NAMALWA (cell line): ENCODE data around the gene RSPH9.

Source experiments
- DNase-seq: peaks from one replicate; pipeline ENCODE4 v3.0.0-alpha.2; 2015; ENCODE audit warnings: low spot score

Gene RSPH9

DNA sequence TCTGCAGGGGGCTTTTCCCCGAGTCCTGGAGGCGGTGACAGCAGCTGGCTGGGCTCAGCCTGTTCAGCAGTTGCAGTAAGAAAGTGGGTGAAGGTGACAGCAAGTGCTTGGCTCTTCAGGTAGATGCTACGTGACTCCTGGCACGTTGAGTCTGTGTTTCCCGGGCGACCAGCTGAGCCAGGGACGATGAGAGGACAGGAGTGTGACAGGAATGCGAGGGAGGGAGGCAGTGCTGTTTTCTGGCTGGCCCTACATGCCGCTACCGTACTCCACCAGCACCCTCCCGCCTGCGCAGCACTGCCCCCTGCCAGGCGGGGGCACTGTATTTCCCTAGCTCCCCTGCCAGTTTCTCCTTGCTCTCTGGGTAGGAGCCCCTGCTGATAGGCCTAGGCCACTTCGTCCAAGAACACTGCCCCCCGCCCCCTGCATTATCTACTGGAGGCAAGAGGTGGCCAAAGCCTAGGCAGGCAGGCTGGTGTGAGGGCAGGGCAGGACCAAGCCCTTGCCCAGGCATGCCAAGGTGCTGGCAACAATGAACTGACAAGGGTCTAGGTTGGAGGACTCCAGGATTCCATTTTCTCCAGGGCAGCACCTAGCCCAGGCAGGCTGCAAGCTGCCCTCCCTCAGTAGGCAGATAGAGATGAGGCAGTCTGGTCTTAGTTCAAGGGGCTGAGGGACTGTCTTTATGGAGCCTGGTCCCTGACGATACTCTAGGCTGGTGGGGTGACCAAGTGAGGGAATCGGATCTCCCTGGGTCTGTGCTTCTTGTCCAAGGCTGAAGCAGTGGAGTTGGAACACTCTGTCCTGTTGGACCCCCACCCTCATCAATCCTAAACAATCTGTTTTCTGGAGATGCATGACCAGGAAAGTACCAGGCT, 23.6 kb downstream of the RSPH9 start:
- peak; percentile 77 for DNase-seq

DNA sequence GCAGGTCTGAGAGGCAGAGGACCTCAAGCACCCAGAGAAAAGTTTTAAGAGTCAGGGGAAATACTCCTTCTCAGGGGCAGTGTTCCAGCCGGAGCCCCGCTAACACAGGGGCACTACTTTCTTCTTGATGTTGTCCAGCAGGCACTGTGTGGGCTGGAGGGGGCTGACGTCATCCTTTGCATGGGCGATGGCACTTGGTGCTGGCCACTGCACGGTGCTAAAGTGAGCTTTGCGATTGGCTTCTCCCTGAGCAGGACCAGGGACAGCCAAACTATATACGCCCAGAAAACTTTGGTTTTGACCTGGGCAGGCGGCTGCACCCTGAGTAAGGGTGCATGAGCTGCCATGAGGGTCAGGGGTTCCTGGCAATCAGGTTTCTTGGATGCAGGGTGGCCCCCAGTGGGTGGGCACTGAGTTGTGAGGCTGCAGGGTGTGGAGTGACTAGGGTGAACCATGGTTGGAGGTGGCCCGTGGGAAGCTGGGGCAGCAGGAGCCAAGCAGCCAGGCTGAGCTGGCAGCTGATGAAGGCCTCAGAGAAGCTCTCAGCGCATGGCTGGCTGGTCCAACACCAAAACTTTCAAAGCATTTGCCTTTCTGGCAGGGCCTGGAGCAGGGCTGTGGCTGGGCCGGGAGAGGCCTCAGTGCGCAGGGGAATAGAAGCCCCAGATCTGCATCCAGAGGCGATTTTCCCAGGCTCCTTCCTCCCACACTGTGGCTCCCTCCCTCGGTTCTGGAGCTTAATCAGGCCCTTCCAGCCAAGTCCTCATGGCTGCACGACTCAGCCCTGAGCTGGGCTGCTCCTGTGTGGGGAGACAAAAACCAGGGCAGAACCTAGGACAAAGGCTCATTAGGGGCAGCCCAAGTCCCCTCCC, 24.4 kb downstream of the RSPH9 start:
- DNase-seq = no peak

- DNase-seq = no peak
These were observed 25.2 kb downstream of the RSPH9 start for GRCh38 chr6:43669922-43670622.

DNA sequence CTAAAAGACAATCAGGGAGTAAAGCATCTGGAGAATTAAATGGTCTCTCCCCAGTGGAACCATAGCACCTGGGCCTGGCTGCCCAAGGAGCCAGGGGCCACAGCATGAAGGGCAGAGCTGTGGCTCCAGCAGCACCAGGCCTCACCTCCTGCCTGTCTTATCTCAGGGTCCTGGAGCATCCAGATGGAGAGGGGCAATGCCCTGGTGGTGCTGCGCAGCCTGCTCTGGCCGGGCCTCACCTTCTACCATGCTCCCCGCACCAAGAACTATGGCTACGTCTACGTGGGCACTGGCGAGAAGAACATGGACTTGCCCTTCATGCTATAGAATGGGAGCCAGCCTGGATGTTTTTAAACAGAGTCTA, 25.8 kb downstream of the RSPH9 start:
- DNase-seq = no peak

DNA sequence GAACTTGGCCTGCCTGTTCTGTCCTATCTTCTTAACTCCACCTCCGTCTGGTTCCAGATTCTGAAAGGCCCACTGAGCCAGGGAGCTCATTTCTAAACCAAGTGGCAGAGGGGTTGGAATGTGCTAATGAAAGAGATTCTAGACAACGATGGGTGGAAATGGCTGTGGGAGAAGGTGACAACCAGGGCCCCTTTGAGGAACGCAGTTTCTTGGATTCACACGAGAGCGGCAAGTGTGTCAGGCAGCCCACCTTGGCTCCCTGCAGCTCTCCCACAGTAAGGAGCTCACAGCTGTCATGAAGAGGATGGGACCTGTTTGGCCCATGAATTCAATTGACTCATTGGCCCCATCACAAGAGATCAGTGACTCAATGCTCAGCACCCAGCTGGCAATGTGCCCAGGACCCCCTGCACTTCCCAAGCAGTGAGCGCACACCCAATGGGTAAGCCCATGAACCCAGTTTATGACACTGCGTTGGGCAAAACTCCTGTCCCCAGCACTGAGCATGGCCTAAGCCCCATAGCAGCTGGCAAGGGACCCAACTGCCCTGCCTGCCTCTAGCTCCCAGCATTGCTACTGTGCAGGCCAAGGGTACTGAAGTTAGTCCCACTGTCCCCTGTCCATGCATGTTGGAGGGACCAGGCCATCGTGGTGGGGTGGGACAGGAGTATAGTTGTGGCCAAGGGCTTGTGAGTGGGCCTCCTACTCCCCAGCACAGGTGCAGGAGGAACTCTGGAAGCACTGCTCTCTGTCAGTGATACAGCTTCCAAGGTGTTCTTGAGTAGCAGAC, 26.4 kb downstream of the RSPH9 start:
- no peak for DNase-seq

GRCh38 chr6:43671801-43672690, 27.2 kb downstream of the RSPH9 start:
- DNase-seq = no peak

DNA sequence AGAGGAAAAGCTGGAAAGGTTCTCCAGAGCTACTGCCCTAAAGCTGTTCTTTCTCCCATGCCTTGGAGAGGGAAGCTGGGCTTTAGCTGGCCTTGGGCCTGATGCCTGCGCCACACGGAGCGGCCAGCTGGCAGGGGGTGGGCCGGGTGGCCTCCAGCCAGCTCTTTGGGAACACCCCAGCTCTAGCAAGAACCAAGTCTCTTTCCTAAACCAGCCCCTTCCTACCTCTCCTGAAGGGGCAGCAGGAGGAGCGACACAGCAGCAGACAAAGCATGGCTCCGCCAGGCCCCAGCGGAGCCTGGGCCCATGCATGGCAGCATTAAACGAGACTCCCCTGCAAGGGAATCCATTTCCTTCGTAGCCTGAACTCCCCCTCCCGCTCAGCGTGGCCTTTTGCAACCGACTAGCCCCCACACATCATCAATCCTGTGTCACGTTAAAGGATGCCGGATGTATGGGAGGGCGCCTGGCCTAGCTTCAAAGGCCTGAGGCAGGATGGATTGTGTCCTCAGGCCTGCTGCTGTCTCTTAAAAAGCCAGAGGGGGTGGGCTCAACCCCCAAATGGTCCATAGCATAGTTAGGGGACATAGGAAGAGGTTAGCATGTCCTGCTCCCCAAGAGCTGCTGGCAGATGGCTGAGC, 28.7 kb downstream of the RSPH9 start:
- no peak for DNase-seq

- no peak for DNase-seq
These were observed 29.5 kb downstream of the RSPH9 start for GRCh38 chr6:43674291-43674690.

DNA sequence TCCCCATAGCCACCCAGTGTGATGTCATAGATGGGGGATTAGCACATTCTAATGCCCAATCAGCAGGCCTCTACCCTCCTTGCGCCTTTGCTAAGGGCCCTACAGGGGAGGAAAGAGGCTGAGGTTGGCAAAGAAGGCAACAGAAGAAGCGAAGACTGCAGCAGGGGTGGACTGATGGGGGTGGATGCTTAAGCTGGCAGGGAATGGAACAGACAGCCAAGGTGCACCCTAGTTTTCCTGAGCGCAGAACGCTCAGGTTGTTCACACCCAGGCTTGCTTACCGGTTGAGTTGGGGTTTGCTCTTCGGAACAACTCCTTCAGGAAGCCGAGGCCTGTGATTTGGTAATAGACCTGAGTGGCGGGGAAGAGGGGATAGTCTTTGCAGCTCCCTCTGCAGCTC, 30.1 kb downstream of the RSPH9 start:
- DNase-seq = no peak

GRCh38 chr6:43676962-43677606, 32.2 kb downstream of the RSPH9 start:
- DNase-seq = no peak

- no peak for DNase-seq
These were observed 32.9 kb downstream of the RSPH9 start for GRCh38 chr6:43677759-43678158.

DNA sequence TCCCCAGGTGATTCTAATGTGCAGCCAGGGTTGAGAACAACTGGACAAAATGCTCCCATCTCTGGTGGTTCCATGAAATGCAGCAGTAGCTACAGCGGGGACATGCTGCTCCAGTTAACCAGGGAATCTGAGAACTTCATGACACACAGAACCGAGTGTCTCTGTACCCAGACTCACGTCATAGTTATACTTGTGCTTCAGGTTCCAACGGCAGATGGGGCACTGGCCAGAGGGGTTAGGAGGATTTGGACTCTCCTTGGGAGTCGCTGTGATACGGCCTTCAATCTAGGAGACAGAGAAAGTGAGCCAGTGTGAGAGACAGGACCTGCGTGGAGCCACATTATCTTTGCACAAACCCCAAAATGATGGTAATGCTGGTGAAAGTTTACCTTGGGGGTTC, 33.5 kb downstream of the RSPH9 start:
- no peak for DNase-seq

DNA sequence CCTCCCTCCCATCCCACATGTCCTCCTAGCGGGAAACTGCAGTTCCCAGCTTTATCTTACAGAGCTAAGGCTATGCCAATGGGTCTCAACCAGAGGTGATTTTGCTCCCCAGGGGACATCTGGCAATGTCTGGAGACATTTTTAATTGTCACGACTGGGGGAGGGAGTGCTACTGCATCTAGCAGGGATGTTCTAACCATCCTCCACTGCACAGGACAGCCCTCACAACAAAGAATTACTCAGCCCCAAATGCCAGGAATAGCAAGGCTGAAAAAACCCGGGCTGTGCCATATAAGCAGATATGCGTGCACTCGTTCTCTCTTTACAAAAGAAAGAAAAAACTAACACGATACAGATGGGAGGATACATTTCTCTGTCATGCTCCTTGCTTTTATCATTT, 34.2 kb downstream of the RSPH9 start:
- no peak for DNase-seq

DNA sequence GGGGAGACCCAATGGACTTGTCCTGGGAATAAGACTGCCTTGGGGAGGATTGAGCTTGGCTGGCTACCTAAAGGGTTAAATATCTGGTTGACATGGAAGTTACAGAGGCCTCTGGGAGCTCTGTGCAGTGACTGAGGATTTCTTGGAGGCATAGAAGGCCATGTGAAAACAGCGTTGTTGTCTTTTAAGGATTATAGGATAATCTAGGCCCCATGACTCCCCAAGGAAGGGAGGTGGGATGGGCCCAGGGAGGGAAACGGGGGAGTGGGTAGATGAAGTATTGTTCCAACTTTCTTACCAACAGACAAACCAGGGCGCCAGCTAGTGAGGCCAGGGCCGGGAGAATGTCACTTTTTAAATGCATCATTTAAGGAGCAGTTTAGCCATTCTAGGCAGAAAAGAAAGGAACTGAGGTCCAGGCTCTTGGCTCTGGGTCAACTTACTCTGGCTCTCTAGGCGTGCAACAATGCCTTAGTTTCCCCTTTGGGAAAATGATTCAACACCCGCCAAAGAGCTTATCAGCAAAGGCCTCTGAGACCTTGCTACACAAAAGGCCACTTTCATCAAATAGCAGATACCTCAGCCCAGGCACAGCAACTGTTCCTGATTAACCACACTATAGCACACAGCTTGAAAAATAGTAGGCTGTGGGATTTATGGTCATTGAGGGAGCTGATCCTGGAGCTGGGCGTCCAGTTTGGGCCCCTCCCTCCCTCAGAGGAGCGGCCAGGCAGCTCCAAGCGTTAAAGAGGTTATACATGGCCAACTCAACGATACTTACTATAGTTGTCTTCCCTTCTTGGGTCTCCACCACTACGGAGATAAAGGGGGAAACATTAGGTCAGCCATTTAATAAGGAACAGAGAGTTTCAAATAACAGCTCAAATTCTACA, 35.7 kb downstream of the RSPH9 start:
- DNase-seq = no peak

GRCh38 chr6:43681303-43681702, 36.5 kb downstream of the RSPH9 start:
- DNase-seq = no peak

DNA sequence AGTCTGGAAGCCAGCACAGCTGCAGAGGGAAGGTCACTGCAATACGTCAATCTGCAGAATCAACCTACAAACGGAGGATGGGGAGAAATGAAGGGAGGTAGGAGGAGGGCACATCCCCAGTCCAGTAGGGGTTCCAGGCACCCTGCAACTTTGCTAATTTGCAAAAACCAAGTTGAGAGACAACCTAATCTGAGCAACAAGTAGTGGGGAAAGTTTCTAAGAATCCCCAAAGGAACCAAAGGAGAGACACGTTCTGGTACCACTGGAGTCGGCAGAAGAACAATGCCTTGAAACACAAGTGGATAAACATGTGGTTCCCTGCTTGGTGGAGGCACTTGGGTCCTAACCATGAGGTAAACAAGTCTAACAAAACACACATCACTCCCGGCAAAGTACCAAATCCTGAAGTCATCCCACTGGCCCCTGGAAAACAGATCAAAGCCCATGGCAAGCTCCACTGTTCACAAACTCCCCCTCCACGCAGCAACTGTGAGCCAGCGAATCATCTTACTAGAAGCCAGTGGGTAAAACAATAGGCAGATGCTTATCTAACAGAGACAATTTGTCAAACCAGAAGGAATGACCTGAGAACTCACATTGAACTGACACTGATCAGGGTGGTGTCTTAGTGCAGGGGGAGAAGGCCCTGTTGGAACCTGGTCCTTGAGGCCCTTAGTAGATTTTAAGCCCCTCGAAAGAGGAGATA, 38.0 kb downstream of the RSPH9 start:
- DNase-seq = no peak

DNA sequence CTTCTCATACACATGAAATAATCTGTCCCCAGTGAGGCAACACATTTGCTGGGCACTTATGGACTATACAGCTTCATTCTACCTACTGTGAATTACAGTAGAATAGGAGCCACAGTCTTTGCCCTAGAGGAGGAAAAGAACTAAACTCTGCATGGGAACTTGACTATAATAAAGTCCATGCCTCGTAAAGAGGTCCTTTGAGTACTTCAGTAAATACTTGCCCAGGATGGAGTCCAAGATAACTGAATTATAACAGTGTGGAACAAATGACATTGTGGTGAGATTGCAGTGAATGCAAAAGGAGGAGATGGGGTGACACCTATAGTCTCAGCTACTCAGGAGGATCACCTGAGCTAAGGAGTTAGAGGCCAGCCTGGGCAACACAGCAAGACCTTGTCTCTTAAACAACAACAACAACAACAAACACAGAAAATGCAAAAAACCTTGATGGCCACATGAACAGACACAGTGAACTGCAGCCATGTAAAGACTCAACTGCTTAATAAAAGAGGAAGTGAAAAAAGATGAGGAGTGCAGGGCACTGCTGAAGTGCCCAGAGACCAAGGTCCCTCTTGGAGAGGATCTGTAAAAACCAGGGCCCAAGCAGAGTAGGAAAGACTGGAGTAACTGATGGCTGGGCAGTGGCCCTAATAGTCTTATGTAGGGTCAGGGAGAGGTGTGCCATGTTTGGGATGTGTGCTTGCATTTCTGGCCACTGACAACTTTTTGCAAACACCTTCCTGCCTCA, 39.0 kb downstream of the RSPH9 start:
- peak; percentile 69 for DNase-seq
